Stimulated activated CD4-positive, alpha-beta T cell treated with anti-CD3 and anti-CD28 coated beads, Interleukin-12 subunit alpha, Interleukin-12 subunit beta, amount 100 ng/mL, for 4 hours (primary cell): ENCODE results near the gene HINT2.

Source experiments
- DNase-seq: peaks from one replicate; pipeline ENCODE4 v3.0.0-alpha.2; 2020

HINT2 gene

DNA sequence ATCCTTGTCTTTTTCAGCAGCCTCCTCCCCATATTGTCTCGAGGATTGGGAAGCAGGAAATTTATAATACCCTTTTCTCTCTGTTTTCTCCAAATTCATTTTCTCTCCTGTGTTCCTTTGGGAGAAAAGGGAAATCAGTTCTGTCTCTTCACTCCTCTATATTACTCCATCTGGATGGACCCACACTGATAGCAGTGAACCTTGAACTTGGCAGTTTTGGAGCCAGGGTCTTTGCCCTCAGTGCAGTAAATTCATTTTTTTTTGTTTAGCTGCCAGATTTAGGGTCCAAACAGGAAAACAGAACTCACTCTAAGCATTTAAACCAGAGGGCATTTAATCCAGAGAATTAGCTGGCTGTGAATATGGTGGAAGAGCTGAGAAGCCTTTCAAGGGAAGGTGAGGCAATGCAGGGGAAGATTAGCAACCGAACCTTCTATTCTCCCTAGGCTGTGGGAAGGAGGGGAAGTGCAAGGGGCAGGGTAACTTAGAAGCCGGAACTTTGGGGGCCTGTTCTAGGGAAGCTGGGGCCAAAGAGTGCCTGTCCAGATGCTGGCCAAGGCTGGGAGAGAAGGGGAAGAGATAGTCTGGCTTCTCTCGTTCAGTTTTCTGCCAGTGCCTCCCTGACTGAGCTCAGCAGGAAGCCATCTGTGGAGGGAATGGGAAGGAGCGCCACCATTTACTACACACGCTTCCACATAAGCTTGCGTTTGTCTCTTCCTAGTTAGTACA lies 39.8 kb downstream of the HINT2 start:
- DNase-seq: no peak

DNA sequence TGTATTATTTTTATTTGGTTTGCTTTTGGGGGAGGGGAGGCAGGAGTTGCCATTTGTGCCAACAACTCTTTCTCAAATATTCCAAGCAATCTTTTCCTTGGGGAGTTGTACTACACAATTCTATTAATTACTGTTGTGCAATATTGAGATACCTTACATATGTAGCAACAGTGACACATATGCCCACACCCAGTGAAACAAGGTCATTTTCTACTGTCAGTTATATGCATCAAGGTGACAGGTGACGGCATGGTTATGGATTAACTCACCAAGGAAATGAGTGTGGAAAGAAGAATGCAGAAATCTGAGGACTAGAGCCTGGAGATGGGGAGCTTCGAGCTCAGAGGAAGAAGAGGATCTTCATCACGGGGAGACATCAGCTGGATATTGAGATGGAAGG lies 42.9 kb downstream of the HINT2 start:
- no peak for DNase-seq

DNA sequence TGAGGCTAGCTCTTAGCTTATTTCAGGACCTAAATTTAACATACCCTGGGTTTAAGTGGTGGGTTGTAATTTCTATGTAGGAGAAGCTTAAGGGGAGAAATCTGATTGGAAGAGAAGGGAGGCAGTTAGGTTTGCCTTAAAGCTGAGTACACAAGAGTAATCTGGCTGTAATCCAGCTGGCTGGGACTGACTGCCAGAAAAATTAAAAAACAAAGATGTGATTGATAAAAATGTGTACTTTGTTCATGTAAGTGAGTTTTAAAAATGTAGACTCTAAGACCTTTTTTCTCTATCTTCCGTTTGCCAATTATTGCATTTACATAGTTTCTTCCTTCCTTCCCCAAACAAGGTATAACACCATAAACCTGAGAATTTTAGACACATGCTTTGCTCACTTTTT lies 43.3 kb downstream of the HINT2 start:
- no peak for DNase-seq

DNA sequence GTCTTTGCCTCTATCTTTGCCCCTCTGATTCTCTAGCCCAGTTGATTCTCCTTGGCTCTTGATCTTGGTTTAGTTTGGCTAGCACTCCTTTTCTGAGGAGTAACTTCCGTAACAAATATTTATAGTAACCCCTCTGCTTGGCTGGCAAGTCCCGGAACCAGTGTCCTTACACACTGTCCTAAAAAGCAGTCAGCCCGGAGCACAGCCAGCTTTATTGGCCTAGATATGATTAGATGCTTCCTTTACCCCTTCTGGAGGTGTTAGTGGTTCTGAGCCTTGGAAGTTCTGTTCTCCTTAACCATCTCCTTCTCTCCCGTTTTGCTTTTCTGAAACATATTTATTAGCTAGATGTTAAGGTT lies 43.8 kb downstream of the HINT2 start:
- DNase-seq: no peak

DNA sequence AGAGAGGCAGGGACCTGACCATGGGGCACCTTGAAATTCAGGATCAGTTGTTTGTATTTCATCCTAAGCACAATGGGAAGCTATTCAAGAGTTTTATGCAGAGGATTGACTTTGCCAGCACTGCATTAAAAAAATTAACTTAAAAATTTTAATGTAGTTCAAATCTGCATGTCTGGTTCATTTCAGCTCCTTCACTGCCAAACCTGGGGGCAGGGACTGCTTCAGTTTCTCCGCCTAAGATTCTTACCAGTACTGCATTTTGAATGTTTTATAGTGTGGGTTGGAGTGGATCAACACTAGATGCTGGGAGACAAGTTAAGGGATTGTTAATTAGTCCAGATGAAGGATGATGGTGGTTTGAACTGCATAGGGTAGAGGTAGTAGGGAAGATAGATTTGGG lies 45.1 kb downstream of the HINT2 start:
- no peak for DNase-seq

DNA sequence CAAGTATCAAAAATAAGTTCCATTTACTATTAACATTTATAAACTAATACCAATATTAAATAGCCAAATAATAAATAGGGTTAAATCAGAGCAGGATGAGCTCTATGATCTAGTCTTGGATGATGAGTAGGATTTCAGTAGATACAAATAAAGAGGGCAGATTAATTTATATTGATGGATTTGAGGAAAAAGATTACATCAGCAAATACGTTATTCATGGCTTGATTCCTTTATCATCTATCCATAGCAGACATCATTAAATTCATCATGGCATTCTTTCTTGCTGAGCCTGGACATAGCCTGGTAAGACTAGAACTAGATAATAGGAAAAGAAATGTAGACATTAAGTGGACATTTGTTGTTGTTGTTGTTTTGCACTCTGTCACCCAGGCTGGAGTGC lies 47.4 kb downstream of the HINT2 start:
- no peak for DNase-seq

DNA sequence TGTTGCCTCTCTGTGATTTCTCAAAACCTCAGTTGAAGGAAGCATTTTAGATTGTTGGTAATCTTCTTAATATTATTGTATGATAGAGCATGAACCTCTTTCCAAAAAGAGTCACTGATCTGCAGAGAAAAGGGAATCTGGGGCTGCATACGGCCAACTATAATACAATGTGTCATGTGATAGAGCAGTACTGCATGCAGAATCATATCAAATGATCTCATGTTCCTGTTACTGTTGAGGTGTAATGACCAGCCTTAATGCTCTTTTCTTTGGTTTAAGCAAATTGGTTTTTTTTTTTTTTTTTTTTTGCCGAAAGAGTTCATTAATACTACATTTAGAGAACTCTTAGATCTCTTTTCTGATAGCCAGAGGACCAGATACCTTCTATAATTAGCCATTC lies 47.8 kb downstream of the HINT2 start:
- no peak for DNase-seq

DNA sequence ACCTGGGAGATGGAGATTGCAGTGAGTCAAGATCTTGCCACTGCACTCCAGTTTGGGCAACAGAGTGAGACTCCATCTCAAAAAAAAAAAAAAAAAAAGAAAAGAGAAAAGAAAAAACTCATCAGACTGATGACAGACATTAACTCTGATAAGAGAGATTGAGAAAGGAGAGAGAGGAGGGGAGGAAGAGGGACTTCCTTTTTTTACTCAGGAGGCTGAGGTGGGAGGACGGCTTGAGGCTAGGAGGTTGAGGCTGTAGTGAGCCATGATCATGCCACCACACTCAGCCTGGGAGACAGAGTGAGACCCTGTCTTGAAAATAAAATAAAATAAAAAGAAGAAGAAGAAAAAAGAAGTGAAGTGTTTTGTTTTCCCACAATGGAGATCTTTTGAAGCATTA lies 51.0 kb downstream of the HINT2 start:
- no peak for DNase-seq

DNA sequence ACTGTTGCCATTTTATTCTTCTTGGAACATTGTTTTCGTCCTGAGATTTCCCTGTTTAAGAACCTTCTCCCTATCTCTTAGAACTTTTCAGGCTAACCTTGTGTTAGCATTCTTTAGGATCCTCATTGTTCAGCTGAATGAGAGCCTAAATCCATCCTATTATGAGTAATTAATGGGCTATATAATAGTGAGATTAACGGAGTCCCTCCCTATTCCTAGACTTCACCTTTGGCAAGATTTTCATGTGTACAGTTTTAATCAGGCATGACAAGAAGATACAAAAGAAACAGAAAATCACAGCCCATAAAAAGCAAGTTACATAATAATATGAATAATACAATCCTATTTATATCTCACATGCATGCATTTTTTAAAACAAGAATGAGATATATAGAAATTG lies 51.7 kb downstream of the HINT2 start:
- no peak for DNase-seq
